Ovary (tissue), 3 donors: ENCODE measurements around the gene SULT1C3.

ENCODE experiments used
- CTCF ChIP-seq, 3 donors: fragments of 450-650 bp in 2 of 3; fragments of 200-600 bp in 1 of 3; IDR thresholded peaks; one replicate each; pipeline versions ENCODE4 v1.5.1 to v1.8.0; 2016 to 2022; ENCODE audit warnings: antibody characterized with exemption in 3 of 3, mild to moderate bottlenecking in 1 of 3
- POLR2A ChIP-seq: fragments of 450-650 bp; IDR thresholded peaks from one replicate; pipeline ENCODE4 v1.6.1; 2017; ENCODE audit warnings: antibody characterized with exemption, mild to moderate bottlenecking, moderate library complexity
- donor health status: DM: no; HTN: no; CAD: no.

GRCh38 chr2:108305901-108306300 lies 66.1 kb downstream of the SULT1C3 start:
- TF ChIP-seq CTCF (IDR thresholded peaks at IDR 0.05) (no peak), POLR2A (no peak)
